ENCODE data around the gene KBTBD13. TPM values are rescaled to one million over a fixed set of nuclear protein-coding genes. Genes with fewer than 3 reads are reported as not detected.
"Not testable (repeated sequence)": the region's sequence is repeated elsewhere in the genome, so short reads cannot be mapped to it uniquely, and the experiment has no call there.

KBTBD13 gene
- total RNA-seq, 4 donors from 2014 or later: 0.21 to 1.3 TPM; not detected in 2

DNA sequence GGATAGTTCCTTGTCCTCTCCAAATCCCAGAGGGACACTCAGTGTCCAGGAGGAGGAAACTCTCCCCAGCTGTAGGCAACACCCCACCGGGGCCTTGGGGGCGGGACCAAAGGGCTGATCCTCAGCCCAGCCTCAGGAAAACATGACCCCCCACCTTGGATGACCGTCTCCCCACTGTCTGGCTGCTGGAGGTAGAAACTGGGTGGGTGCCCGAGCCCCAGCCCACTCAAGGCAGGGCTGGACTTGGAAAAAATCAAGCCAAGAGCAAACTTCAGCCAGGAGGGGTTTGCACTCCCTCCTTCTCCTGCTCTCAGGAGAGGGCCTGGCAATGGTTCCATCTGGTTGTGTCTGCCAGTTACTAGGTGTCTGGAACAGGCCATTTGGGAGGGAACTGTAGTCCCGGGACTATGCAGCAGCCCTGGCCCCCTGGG lies 5.2 kb upstream of the KBTBD13 start:
- intact Hi-C loops (cut with DNase I; ENCODE audit: low total_unique reads): no loop called here
- TF ChIP-seq, protein P1, sequence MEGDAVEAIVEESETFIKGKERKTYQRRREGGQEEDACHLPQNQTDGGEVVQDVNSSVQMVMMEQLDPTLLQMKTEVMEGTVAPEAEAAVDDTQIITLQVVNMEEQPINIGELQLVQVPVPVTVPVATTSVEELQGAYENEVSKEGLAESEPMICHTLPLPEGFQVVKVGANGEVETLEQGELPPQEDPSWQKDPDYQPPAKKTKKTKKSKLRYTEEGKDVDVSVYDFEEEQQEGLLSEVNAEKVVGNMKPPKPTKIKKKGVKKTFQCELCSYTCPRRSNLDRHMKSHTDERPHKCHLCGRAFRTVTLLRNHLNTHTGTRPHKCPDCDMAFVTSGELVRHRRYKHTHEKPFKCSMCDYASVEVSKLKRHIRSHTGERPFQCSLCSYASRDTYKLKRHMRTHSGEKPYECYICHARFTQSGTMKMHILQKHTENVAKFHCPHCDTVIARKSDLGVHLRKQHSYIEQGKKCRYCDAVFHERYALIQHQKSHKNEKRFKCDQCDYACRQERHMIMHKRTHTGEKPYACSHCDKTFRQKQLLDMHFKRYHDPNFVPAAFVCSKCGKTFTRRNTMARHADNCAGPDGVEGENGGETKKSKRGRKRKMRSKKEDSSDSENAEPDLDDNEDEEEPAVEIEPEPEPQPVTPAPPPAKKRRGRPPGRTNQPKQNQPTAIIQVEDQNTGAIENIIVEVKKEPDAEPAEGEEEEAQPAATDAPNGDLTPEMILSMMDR (IDR thresholded peaks at IDR 0.05): no peak
- no peak for TF ChIP-seq POLR2A (IDR thresholded peaks at IDR 0.05)
- Histone ChIP-seq H3K4me3 (no peak overlapping the region), H3K4me1 (peaks cover 7 to 32% of the 10 kb centered on the region in 2 donors), H3K9me3 (no peaks in the 10 kb centered on the region), H3K36me3 (no peaks in the 10 kb centered on the region), H3K27me3 (no peaks in the 10 kb centered on the region), H3K27ac (peak overlapping the region; percentile 80 to 98)
- DNase-seq: peak; percentile 86 to 89

DNA sequence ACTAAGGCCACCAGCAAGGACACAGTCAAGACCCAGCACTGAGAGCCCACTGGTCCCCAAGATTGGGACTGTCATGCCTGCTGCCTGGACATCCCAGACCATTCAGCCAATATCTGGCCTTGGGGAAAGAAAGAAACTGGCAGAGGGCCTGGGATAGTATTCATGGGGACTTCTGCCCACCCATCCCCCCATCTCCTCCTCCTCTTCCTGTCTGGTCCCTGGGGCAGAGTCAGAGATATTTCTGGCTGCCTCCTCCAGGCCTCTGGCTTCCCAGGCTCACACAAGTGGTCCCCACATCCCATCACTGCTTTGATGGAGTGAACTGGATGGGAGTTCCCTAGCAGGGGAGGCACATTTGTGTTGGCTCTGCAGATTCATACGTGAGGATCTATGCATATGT lies 4.5 kb upstream of the KBTBD13 start:
- no peaks in the 10 kb centered on the region for H3K36me3 ChIP-seq
- intact Hi-C loops (cut with DNase I; ENCODE audit: low total_unique reads): no loop called here
- no peaks in the 10 kb centered on the region for H3K27me3 ChIP-seq
- peak overlapping the region; percentile 80 to 98 for H3K27ac ChIP-seq
- no peak overlapping the region for H3K4me3 ChIP-seq
- peak; percentile 56 to 68 for DNase-seq
- no peaks in the 10 kb centered on the region for H3K9me3 ChIP-seq
- TF ChIP-seq, protein P1 (IDR thresholded peaks at IDR 0.05): no peak
- no peak for TF ChIP-seq POLR2A (IDR thresholded peaks at IDR 0.05)
- H3K4me1 ChIP-seq: peaks cover 7 to 38% of the 10 kb centered on the region in 2 donors

DNA sequence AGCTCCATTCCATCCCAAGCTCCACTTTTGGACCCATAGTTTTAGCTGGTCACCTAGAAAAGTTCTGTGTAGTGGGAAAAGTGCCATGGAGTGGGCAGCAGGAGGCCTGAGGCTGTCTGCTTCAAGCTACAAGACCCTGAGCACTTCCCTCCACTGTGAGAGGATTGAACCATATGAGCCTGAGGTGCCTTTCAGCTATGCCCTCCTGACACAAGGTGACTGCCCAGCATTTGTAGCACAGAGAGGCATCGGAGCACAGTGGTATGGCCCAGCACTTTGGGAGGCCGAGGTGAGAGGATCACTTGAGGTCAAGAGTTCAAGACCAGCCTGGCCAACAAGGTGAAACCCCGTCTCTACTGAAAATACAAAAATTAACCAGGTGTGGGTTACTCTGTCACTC lies 3.9 kb upstream of the KBTBD13 start:
- DNase-seq: no peak
- TF ChIP-seq POLR2A (IDR thresholded peaks at IDR 0.05): no peak
- intact Hi-C loops (cut with DNase I; ENCODE audit: low total_unique reads): no loop called here
- Histone ChIP-seq H3K36me3 (no peaks in the 10 kb centered on the region), H3K4me1 (peaks cover 7 to 42% of the 10 kb centered on the region in 2 donors), H3K9me3 (no peaks in the 10 kb centered on the region), H3K4me3 (no peak overlapping the region), H3K27ac (peak overlapping the region; percentile 80 to 98), H3K27me3 (no peaks in the 10 kb centered on the region)

DNA sequence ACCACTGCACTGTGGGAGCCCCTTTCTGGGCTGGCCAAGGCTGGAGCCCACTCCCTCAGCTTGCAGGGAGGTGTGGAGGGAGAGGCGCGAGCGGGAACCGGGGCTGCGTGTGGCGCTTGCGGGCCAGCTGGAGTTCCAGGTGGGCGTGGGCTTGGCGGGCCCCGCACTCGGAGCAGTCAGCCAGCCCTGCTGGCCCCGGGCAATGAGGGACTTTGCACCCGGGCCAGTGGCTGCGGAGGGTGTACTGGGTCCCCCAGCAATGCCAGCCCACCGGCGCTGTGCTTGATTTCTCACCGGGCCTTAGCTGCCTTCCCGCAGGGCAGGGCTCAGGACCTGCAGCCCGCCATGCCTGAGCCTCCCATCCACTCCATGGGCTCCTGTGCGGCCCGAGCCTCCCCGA lies 1.6 kb upstream of the KBTBD13 start:
- intact Hi-C loops (cut with DNase I; ENCODE audit: low total_unique reads); H3K27ac ChIP-seq; H3K27me3 ChIP-seq; H3K36me3 ChIP-seq; DNase-seq; H3K9me3 ChIP-seq; H3K4me3 ChIP-seq: not testable (repeated sequence)
- peaks cover 4 to 37% of the 10 kb centered on the region in 2 donors for H3K4me1 ChIP-seq

DNA sequence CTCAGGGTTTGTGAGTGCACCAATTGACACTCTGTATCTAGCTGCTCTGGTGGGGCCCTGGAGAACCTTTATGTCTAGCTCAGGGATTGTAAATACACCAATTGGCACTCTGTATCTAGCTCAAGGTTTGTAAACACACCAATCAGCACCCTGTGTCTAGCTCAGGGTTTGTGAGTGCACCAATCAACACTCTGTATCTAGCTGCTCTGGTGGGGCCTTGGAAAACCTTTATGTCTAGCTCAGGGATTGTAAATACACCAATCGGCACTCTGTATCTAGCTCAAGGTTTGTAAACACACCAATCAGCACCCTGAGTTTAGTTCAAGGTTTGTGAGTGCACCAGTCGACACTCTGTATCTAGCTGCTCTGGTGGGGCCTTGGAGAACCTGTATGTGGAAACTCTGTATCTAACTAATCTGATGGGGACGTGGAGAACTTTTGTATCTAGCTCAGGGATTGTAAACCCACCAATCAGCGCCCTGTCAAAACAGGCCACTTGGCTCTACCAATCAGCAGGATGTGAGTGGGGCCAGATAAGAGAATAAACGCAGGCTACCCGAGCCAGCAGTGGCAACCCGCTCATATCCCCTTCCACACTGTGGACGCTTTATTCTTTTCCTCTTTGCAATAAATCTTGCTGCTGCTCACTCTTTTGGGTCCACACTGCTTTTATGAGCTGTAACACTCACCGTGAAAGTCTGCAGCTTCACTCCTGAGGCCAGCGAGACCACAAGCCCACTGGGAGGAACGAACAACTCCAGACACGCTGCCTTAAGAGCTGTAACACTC lies 745 bp upstream of the KBTBD13 start:
- DNase-seq; intact Hi-C loops (cut with DNase I; ENCODE audit: low total_unique reads); H3K9me3 ChIP-seq; H3K4me3 ChIP-seq; H3K36me3 ChIP-seq; H3K27me3 ChIP-seq: not testable (repeated sequence)
- peak overlapping the region in 1 of 2 donors; percentile 52 for H3K27ac ChIP-seq
- peaks cover 3 to 32% of the 10 kb centered on the region in 2 donors for H3K4me1 ChIP-seq

DNA sequence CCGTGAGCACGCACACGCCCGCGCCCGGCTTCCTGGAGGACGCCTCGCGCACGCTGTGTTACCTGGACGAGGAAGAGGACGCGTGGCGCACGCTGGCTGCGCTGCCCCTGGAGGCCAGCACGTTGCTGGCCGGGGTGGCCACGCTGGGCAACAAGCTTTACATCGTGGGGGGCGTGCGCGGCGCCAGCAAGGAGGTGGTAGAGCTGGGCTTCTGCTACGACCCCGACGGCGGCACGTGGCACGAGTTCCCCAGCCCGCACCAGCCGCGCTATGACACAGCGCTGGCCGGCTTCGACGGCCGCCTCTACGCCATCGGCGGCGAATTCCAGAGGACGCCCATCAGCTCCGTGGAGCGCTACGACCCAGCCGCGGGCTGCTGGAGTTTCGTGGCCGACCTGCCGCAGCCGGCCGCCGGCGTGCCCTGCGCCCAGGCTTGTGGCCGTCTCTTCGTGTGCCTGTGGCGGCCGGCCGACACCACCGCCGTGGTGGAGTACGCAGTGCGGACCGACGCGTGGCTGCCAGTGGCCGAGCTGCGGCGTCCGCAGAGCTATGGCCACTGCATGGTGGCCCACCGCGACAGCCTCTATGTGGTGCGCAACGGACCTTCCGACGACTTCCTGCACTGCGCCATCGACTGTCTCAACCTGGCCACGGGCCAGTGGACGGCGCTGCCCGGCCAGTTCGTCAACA lies 890 bp downstream of the KBTBD13 start:
- no peaks in the 10 kb centered on the region for H3K9me3 ChIP-seq
- intact Hi-C loops (cut with DNase I; ENCODE audit: low total_unique reads): no loop called here
- H3K36me3 ChIP-seq: no peaks in the 10 kb centered on the region
- peak overlapping the region in 1 of 2 donors; percentile 52 for H3K27ac ChIP-seq
- H3K4me1 ChIP-seq: peaks cover 5 to 21% of the 10 kb centered on the region in 2 donors
- no peaks in the 10 kb centered on the region for H3K27me3 ChIP-seq
- H3K4me3 ChIP-seq: no peak overlapping the region
- TF ChIP-seq POLR2A (IDR thresholded peaks at IDR 0.05): no peak
- TF ChIP-seq, protein P1 (IDR thresholded peaks at IDR 0.05): no peak
- DNase-seq: no peak
